GM06990 (cell line): ENCODE results near the gene FNDC8.

ENCODE experiments used
- DNase-seq: peaks from one replicate; pipeline ENCODE4 v3.0.0-alpha.2; 2011; ENCODE audit not compliant: insufficient read length; ENCODE audit errors: extremely low read depth
- H3K27me3 ChIP-seq: replicated peaks from 2 replicates; pipeline ENCODE4 v1.6.0; 2011; ENCODE audit warnings: low read length; ENCODE audit not compliant: control insufficient read depth, insufficient read depth
- H3K36me3 ChIP-seq: 2 replicates; pipeline ENCODE4 v1.5.1; 2011; ENCODE audit warnings: low read length; ENCODE audit not compliant: control insufficient read depth, insufficient read depth
- H3K4me3 ChIP-seq: replicated peaks from 2 replicates; pipeline ENCODE4 v1.5.1; 2011; ENCODE audit warnings: low read depth, mild to moderate bottlenecking, control low read depth, low read length
- TF ChIP-seq, protein P1 (sequence below): IDR thresholded peaks from 2 replicates; pipeline ENCODE4 v1.5.1; 2011; ENCODE audit warnings: low read length, control low read depth, mild to moderate bottlenecking, inconsistent platforms; ENCODE audit not compliant: insufficient read depth, poor library complexity, severe bottlenecking

FNDC8 gene

DNA sequence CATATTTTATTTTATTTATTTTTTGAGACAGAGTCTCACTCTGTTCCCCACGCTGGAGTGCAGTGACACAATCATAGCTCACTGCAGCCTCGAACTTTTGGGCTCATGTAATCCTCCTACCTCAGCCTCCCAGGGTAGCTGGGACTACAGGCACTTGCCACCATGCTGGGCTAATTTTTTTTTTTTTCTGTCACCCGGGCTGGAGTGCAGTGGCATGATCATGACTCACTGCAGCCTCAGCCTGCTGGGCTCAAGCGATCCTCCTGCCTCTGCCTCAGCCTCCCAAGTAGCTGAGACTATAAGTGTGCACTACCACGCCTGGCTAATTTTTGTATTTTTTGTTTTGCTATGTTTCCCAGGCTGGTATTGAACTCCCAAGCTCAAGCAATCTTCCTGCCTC is 43.3 kb downstream of the FNDC8 start:
- H3K4me3 ChIP-seq: no peak overlapping the region
- H3K27me3 ChIP-seq: no peaks in the 10 kb centered on the region; the same call in none of the 2 replicates
- TF ChIP-seq, protein P1, sequence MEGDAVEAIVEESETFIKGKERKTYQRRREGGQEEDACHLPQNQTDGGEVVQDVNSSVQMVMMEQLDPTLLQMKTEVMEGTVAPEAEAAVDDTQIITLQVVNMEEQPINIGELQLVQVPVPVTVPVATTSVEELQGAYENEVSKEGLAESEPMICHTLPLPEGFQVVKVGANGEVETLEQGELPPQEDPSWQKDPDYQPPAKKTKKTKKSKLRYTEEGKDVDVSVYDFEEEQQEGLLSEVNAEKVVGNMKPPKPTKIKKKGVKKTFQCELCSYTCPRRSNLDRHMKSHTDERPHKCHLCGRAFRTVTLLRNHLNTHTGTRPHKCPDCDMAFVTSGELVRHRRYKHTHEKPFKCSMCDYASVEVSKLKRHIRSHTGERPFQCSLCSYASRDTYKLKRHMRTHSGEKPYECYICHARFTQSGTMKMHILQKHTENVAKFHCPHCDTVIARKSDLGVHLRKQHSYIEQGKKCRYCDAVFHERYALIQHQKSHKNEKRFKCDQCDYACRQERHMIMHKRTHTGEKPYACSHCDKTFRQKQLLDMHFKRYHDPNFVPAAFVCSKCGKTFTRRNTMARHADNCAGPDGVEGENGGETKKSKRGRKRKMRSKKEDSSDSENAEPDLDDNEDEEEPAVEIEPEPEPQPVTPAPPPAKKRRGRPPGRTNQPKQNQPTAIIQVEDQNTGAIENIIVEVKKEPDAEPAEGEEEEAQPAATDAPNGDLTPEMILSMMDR: no peak
- DNase-seq: no peak
- no peaks in the 10 kb centered on the region for H3K36me3 ChIP-seq

DNA sequence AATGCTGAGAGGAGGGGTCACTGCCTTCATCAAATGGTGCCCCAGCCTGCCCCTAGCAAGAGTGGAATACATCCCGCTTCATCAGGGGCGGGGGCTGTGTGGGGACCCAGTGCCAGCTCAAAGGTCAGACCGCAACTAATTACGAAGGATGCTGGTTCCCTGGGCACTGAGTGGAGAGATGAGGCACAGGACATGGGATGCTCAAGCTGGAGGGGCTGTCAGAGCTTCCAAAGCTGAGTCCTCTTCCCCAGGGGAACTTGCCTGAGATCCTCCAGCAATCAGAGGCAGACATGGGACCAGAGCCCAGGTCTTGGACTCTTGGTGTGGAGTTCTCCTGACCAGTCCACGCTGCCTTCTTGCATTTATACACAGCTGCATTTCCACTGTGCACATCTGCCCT is 45.1 kb downstream of the FNDC8 start:
- Histone ChIP-seq H3K36me3 (no peaks in the 10 kb centered on the region), H3K27me3 (no peaks in the 10 kb centered on the region; the same call in none of the 2 replicates), H3K4me3 (no peak overlapping the region)
- TF ChIP-seq, protein P1: no peak
- no peak for DNase-seq

DNA sequence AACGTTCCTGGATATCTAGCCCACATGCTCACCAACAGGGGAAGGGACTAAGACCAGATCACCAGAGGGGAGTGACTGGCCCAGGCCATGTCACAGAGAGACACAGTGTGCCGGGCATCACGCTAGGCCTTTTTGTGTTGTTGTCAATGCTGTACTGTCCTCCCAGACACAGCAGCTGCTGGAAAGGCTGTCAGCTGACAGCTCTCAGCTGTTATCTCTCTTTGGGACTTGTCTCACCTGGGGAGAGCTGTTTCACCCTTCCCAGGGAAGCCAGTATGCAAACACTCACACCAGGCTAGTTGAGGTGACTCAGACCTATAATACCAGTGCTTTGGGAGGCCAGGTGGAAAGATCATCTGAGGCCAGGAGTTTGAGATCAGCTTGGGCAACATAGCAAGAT is 45.6 kb downstream of the FNDC8 start:
- Histone ChIP-seq H3K36me3 (no peaks in the 10 kb centered on the region), H3K4me3 (no peak overlapping the region), H3K27me3 (no peaks in the 10 kb centered on the region; the same call in none of the 2 replicates)
- no peak for DNase-seq
- TF ChIP-seq, protein P1: no peak

DNA sequence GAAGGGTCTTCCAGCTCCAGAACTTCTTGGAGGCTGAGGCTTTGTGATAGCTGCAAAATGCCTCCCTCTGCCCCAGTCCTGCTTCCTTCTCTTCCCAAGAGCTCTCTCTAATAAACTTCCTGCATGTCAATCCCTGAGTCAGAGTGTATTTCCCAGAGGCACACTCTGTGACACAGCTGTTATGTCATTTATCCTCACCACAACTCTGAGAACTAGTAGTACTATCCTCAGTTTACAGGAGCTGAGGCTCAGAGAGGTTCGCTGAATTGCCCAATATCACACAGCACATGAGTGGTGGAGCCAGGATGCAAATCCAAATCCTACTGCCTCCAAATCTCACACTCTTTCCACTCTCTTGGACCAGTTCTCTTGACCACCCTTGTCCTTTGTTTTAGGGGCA is 46.3 kb downstream of the FNDC8 start:
- no peak overlapping the region for H3K4me3 ChIP-seq
- no peaks in the 10 kb centered on the region for H3K36me3 ChIP-seq
- TF ChIP-seq, protein P1: no peak
- no peak for DNase-seq
- H3K27me3 ChIP-seq: no peaks in the 10 kb centered on the region; the same call in none of the 2 replicates

DNA sequence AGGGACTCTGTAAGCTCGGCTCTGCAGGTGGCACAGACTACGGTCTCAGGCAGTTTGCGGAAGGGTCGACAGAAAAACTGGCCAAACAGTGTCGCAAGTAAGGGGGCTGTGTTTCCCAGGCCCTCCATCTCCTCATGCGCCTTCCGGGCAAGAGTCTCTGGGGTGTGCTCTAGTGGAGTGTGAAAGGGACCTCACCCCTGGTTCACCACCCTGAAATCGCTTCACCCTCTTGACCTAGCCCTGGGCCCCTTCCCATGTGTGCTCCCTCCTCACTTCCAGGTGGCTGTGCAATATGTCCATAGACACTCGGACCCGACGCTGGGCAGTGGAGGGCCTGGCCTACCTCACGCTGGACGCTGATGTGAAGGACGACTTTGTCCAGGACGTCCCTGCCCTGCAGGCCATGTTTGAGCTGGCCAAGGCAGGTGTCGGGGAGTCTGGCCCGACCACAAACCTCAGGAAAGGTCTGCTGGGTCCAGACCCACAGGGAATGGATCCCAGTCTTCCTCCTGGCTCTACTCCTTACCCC is 48.5 kb downstream of the FNDC8 start:
- H3K27me3 ChIP-seq: no peaks in the 10 kb centered on the region; the same call in none of the 2 replicates
- no peak for DNase-seq
- H3K4me3 ChIP-seq: no peak overlapping the region
- H3K36me3 ChIP-seq: no peaks in the 10 kb centered on the region
- TF ChIP-seq, protein P1: no peak
